ENCODE results near the gene CHI3L1. TPM values are rescaled to one million over a fixed set of nuclear protein-coding genes. Genes with fewer than 3 reads are reported as not detected.

Gene CHI3L1
- total RNA-seq, 3 donors from 2014 or later: not detected

DNA sequence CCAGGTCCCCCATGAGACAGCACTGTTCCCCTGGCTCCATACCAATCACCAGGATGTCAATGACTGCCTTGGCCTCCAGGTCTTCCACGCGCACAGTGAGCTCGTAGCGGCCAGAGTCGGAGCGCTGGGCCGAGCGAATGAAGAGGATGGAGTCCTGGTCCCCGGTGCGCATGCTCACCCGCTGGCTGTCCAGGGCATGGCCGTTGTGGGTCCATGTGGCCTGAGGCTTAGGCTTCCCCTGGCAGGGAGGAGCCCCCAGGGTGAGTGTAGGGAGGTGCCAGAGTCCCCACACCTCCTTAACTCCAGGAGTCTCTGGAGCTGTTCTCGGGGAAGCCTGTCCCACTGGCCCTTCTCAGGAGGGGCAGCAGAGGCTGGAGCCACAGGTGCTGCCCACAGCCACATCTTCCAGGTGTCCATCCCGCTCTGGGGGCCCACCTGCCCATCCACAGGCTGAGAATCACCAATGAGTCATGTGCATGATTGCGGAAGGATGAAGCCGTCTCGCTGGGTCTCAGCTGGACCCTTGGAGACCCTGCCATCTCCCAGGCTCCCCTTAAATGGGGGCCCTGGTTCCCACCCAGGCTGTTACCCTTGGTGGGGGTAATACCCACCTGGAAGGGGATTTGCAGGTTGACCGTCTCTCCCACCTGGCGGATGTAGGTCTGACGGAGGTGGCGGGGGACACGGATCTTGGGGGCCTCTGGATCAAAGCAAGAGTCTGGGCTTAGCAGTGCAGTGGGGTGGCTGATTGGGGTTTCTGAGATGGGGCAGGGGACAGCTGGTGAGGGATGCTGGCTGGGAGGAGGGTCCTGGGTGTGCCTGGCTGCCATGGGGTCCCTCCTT is 14.9 kb downstream of the CHI3L1 start:
- H3K9me3 Mint-ChIP-seq: no peaks in the 10 kb centered on the region
- H3K27me3 Mint-ChIP-seq (ENCODE audit: low read depth): peaks cover under 1% of the 10 kb centered on the region
- H3K36me3 Mint-ChIP-seq (ENCODE audit: insufficient read depth): no peaks in the 10 kb centered on the region
- H3K4me3 Mint-ChIP-seq: no peak overlapping the region
- DNase-seq: no peak
- no peak for ATAC-seq
- H3K4me1 Mint-ChIP-seq (ENCODE audit: low read depth): no peaks in the 10 kb centered on the region

GRCh38 chr1:203170625-203171330 is 15.7 kb downstream of the CHI3L1 start:
- no peaks in the 10 kb centered on the region for H3K36me3 Mint-ChIP-seq (ENCODE audit: insufficient read depth)
- H3K27me3 Mint-ChIP-seq (ENCODE audit: low read depth): no peaks in the 10 kb centered on the region
- H3K9me3 Mint-ChIP-seq: no peaks in the 10 kb centered on the region
- DNase-seq (no peak), ATAC-seq (no peak)
- H3K4me3 Mint-ChIP-seq: no peak overlapping the region
- no peaks in the 10 kb centered on the region for H3K4me1 Mint-ChIP-seq (ENCODE audit: low read depth)

DNA sequence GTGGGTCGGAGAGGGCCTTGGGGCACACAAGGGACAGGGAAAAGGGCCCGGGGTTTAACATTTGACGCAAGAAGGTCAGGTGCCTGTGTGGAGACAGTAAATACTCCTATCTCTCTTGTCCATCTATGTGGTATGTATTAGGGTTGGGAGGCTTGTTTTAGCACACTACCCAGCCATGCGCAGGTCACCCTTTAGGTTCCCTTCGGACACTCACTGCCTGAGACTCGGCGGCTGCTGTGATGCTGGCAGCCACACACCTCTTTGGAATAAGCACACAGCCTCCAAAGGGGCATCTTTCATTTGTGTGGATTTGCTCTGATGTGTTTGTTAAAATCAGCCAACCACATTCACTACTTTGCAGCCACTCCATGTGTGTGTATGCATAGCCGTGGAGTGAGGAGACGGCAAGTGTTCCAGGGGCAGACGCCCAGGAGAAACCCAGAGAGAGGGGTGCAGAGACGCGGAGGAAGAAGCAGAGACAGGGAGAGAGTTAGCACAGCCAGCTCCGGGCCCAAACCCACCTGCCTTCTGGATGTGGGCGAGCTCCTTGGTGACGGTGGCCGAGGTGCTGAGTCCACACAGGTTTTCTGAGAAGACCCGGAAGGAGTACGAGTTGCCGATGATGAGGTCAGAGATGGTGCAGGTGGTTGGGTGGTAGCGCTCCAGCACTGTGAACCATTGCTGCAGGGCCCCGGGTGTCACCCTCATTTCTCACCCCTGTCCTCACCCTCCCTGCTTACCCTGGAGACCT is 16.6 kb downstream of the CHI3L1 start:
- no peak for ATAC-seq
- H3K4me1 Mint-ChIP-seq (ENCODE audit: low read depth): no peaks in the 10 kb centered on the region
- no peaks in the 10 kb centered on the region for H3K9me3 Mint-ChIP-seq
- no peaks in the 10 kb centered on the region for H3K36me3 Mint-ChIP-seq (ENCODE audit: insufficient read depth)
- DNase-seq: no peak
- H3K27me3 Mint-ChIP-seq (ENCODE audit: low read depth): peaks cover 5% of the 10 kb centered on the region
- H3K4me3 Mint-ChIP-seq: no peak overlapping the region

DNA sequence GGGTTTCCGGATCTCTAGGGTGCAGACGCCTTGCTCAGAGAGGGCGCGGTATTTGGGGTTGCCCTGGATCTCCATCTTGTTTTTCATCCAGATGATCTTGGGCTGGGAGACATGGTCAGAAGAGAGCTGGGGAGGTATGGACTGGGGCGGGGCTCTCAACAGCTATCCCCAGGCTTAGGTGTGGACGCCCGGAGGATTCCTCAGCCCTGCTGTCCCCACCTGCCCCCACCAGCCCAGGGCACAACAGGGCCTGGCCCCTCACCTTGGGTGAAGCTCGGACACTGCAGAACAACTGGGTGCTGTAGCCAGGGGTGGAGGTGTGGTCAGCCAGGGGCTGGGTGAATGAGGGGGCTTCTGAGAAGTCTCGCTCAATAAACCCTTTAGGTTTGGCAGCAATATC is 17.5 kb downstream of the CHI3L1 start:
- Mint-ChIP-seq H3K4me1 (ENCODE audit: low read depth) (no peaks in the 10 kb centered on the region), H3K27me3 (ENCODE audit: low read depth) (peaks cover 9% of the 10 kb centered on the region), H3K4me3 (no peak overlapping the region), H3K9me3 (no peaks in the 10 kb centered on the region), H3K36me3 (ENCODE audit: insufficient read depth) (no peaks in the 10 kb centered on the region)
- no peak for DNase-seq
- ATAC-seq: no peak

- DNase-seq (no peak), ATAC-seq (no peak)
- Mint-ChIP-seq H3K36me3 (ENCODE audit: insufficient read depth) (no peaks in the 10 kb centered on the region), H3K27me3 (ENCODE audit: low read depth) (peaks cover 10% of the 10 kb centered on the region), H3K4me3 (no peak overlapping the region), H3K9me3 (no peaks in the 10 kb centered on the region), H3K4me1 (ENCODE audit: low read depth) (no peaks in the 10 kb centered on the region)
Measured at GRCh38 chr1:203168256-203168786, 18.2 kb downstream of the CHI3L1 start.

DNA sequence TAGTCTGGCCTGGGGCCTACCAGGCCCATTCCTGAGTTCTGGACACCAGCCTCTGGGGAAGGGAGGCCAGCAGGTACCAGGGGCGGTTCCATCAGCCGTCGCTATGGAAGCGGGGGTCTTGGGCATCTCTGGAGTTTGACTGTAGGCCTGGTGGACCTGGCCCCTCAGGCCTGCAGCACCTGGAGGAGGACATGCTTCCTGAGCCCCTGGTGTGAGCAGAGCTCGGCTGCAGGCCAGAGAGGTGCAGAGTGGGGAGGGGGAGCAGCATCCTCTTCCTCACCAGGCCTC is 18.6 kb downstream of the CHI3L1 start:
- no peaks in the 10 kb centered on the region for H3K4me1 Mint-ChIP-seq (ENCODE audit: low read depth)
- no peak overlapping the region for H3K4me3 Mint-ChIP-seq
- DNase-seq (no peak), ATAC-seq (no peak)
- no peaks in the 10 kb centered on the region for H3K36me3 Mint-ChIP-seq (ENCODE audit: insufficient read depth)
- H3K9me3 Mint-ChIP-seq: no peaks in the 10 kb centered on the region
- H3K27me3 Mint-ChIP-seq (ENCODE audit: low read depth): peaks cover 12% of the 10 kb centered on the region

DNA sequence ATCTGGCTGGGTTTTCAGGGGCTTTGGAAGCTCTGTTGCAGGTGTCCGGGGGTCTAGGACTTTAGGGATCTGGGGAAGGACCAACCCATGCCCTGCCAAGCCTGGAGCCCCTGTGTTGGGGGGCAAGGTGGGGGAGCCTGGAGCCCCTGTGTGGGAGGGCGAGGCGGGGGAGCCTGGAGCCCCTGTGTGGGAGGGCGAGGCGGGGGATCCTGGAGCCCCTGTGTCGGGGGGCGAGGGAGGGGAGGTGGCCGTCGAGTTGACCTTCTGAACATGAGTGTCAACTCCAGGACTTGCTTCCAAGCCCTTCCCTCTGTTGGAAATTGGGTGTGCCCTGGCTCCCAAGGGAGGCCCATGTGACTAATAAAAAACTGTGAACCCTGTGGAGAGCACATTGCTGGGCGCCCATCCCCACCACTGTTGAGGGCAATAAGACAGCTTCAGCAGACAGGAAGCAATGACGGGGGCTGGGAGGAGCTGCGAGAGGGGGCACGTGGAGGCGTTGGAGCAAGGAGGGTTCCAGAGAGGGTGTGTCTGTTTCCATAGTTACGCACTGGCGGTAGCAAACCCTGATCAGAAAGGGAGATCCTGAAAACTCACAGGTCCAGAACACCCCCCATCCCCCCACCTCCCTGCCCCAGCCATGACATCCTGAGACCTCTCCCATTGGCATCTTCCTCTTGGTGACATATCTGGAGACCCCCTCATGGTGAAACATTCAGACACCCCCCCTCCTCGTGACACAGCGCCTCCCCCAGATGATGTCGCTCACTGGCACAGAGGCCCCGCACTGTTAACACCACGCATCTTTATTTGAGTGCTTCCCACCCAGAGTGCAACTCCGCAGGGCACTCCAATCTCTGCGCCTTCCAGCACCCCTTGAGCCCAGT is 19.2 kb downstream of the CHI3L1 start:
- Mint-ChIP-seq H3K4me3 (no peak overlapping the region), H3K36me3 (ENCODE audit: insufficient read depth) (no peaks in the 10 kb centered on the region), H3K9me3 (no peaks in the 10 kb centered on the region), H3K27me3 (ENCODE audit: low read depth) (peaks cover 15% of the 10 kb centered on the region), H3K4me1 (ENCODE audit: low read depth) (no peaks in the 10 kb centered on the region)
- ATAC-seq (no peak), DNase-seq (no peak)

- Mint-ChIP-seq H3K4me1 (ENCODE audit: low read depth) (no peaks in the 10 kb centered on the region), H3K4me3 (no peak overlapping the region), H3K36me3 (ENCODE audit: insufficient read depth) (no peaks in the 10 kb centered on the region), H3K27me3 (ENCODE audit: low read depth) (peaks cover 15% of the 10 kb centered on the region), H3K9me3 (no peaks in the 10 kb centered on the region)
- no peak for DNase-seq
- no peak for ATAC-seq
Measured at GRCh38 chr1:203166192-203166940, 20.1 kb downstream of the CHI3L1 start.

DNA sequence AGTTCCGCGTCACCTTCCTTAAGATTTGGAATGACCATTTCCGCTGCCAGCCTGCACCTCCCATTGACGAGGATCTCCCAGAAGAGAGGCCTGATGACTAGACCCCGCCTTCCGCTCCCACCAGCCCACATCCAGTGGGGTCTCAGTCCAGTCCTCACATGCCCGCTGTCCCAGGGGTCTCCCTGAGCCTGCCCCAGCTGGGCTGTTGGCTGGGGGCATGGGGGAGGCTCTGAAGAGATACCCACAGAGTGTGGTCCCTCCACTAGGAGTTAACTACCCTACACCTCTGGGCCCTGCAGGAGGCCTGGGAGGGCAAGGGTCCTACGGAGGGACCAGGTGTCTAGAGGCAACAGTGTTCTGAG is 20.7 kb downstream of the CHI3L1 start:
- Mint-ChIP-seq H3K4me1 (ENCODE audit: low read depth) (no peaks in the 10 kb centered on the region), H3K27me3 (ENCODE audit: low read depth) (peaks cover 15% of the 10 kb centered on the region), H3K36me3 (ENCODE audit: insufficient read depth) (no peaks in the 10 kb centered on the region), H3K9me3 (no peaks in the 10 kb centered on the region), H3K4me3 (no peak overlapping the region)
- DNase-seq (no peak), ATAC-seq (no peak)

DNA sequence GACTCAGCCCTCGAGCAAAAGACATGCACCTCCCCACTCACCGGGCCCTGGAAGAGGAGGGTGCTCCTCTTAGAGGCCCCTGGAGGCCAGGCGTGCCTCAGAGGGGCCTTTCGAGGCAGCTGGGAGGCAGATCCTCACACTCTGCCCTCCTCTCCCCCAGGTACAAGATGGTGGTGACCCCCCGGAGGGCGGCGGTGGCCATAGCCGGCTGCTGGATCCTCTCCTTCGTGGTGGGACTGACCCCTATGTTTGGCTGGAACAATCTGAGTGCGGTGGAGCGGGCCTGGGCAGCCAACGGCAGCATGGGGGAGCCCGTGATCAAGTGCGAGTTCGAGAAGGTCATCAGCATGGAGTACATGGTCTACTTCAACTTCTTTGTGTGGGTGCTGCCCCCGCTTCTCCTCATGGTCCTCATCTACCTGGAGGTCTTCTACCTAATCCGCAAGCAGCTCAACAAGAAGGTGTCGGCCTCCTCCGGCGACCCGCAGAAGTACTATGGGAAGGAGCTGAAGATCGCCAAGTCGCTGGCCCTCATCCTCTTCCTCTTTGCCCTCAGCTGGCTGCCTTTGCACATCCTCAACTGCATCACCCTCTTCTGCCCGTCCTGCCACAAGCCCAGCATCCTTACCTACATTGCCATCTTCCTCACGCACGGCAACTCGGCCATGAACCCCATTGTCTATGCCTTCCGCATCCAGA is 21.3 kb downstream of the CHI3L1 start:
- Mint-ChIP-seq H3K9me3 (no peaks in the 10 kb centered on the region), H3K4me1 (ENCODE audit: low read depth) (no peaks in the 10 kb centered on the region), H3K27me3 (ENCODE audit: low read depth) (peaks cover 15% of the 10 kb centered on the region), H3K36me3 (ENCODE audit: insufficient read depth) (no peaks in the 10 kb centered on the region), H3K4me3 (no peak overlapping the region)
- no peak for DNase-seq
- ATAC-seq: no peak

GRCh38 chr1:203163891-203164635 is 22.4 kb downstream of the CHI3L1 start:
- DNase-seq: no peak
- Mint-ChIP-seq H3K27me3 (ENCODE audit: low read depth) (peaks cover 15% of the 10 kb centered on the region), H3K36me3 (ENCODE audit: insufficient read depth) (no peaks in the 10 kb centered on the region), H3K4me1 (ENCODE audit: low read depth) (no peaks in the 10 kb centered on the region), H3K9me3 (peaks cover 6% of the 10 kb centered on the region), H3K4me3 (no peak overlapping the region)
- ATAC-seq: no peak

- Mint-ChIP-seq H3K9me3 (peaks cover 15% of the 10 kb centered on the region), H3K4me1 (ENCODE audit: low read depth) (no peaks in the 10 kb centered on the region), H3K27me3 (ENCODE audit: low read depth) (peaks cover 15% of the 10 kb centered on the region), H3K4me3 (no peak overlapping the region), H3K36me3 (ENCODE audit: insufficient read depth) (no peaks in the 10 kb centered on the region)
- ATAC-seq: no peak
- no peak for DNase-seq
Measured at GRCh38 chr1:203162403-203162802, 24.1 kb downstream of the CHI3L1 start.

Measured in activated T-cell treated with anti-CD3 and anti-CD28 coated beads, Interleukin-2, amount 50 U/mL, for 4 hours (primary cell).